NCI-H1105 (cell line): Measurements from ENCODE around the gene TXNRD1.
"Not testable (repeated sequence)": the region's sequence is repeated elsewhere in the genome, so short reads cannot be mapped to it uniquely, and the experiment has no call there.

Experiments used
- DNase-seq: peaks from one replicate; lab custom pipeline; 2025; lab: John Stamatoyannopoulos, UW

The TXNRD1 gene

DNA sequence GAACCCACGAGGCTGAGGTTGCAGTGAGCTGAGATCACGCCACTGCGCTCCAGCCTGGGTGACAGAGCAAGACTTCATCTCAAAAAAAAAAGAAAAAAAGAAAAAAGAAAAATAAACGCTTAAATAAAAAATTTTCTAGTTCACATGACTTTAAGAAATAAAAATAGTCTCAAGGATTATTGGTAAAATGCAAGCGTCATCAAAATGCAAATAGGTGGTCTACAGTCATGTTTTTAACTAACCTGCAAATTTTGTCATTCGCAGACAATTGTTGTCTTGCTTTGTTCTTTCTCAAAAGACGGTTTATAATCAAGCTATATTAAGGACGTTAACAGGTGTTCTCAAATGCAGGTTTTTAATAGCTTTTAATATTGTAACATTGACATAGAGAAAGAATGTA lies 22.4 kb downstream of the TXNRD1 start:
- DNase-seq = no peak

- no peak for DNase-seq
These were observed 27.1 kb downstream of the TXNRD1 start for GRCh38 chr12:104242546-104243206.

GRCh38 chr12:104243551-104243950 lies 28.0 kb downstream of the TXNRD1 start:
- DNase-seq = no peak

DNA sequence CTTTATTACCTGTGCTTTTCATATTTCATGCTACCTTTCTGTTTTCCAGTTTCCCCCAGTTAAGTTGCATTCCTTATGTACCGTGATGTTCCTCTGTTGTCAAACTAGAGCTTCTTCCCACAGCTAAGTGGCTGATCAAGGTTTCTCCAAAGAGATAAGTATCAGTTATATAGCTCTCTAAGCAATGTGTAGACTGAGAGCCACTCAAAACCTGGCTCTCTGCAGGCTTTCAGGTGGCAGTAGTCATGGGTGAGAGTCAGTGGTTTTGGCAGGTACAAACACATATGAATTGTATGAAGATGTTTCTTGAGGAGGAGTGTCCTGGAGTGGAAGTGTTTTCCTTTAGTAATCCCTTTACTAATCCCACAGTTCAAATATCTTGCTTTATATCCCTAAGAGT lies 28.4 kb downstream of the TXNRD1 start:
- no peak for DNase-seq

DNA sequence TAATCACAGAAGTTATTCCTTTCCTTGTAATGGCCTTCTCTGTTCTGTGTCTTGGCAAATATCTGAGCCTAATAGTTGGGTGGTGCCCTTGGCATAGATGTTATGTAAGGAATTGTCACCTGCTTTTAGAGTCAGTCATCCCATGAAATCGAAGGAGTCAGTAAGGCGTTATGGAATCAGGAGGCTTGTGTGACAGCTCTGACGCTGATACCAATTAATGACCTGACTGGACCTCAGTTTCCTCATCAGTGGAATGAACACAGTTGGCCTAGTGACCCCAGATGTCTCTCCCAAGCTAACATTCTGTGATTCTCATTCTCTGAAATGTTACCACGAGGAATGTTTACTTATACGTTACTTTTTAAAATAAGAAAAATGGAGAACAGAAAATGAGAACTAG lies 32.1 kb downstream of the TXNRD1 start:
- no peak for DNase-seq

DNA sequence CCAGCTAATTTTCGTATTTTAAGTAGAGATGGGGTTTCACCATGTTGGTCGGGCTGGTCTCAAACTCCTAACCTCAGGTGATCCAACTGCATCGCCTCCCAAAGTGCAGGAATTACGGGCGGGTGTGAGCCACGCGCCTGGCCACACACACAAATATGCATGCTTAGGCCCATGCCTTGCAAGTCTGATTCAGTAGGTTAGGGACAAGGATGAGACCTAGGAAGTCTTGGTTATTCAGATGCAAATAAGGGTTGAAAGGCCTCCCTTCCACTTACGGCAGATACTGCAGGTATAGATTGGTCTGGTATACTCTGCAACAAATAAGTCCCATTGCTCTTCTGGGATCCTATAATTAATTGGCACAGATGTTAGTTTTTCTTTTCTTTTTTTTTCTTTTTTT lies 32.9 kb downstream of the TXNRD1 start:
- DNase-seq = no peak

DNA sequence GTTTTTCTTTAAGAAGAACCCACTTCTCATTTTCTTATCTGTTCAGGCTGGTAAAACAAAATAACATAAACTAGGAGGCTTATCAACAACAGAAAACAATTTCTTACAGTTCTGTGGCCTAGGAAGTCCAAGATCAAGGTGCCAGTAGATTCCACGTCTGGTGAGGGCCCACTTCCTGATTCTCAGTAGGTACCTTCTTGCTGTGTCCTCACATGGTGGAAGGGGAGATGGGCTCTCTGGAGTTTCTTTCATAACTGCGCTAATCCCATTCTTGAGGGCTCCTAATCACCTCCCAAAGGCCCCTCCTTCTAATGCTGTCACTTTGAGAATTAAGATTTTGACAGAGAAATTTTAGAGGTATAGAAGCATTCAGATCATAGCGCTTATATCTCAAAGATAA lies 33.4 kb downstream of the TXNRD1 start:
- DNase-seq = no peak

GRCh38 chr12:104249898-104250297 lies 34.3 kb downstream of the TXNRD1 start:
- DNase-seq = no peak

- DNase-seq = no peak
These were observed 35.0 kb downstream of the TXNRD1 start for GRCh38 chr12:104250366-104251125.

DNA sequence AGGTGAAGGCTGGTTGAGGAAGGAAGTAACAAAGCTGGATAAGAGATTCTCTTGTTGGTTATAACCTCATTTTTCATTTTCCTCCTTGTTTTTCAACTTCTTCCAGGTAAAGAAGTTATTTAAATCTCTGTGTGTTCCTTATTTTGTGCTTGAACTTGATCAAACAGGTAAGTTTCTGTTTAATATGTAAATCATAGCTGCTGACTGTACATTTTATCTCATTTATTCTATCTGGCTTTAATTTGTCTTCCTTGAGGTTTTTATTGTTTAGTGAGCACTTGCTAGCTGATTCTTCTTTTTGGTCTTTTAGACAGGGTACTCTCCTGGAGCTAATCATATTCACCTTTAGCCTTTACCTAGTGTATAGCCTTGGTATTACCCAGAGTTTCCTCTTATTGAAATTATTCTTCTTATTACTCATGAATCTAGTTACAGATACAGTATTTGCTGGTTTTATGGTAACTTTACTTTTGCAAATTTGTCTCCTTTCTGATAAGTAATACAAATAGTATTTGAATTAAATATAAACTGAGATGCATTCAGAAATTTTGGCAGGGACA lies 42.4 kb downstream of the TXNRD1 start:
- no peak for DNase-seq

GRCh38 chr12:104258476-104259067 lies 43.0 kb downstream of the TXNRD1 start:
- DNase-seq = no peak

GRCh38 chr12:104263026-104263425 lies 47.4 kb downstream of the TXNRD1 start:
- DNase-seq = no peak

DNA sequence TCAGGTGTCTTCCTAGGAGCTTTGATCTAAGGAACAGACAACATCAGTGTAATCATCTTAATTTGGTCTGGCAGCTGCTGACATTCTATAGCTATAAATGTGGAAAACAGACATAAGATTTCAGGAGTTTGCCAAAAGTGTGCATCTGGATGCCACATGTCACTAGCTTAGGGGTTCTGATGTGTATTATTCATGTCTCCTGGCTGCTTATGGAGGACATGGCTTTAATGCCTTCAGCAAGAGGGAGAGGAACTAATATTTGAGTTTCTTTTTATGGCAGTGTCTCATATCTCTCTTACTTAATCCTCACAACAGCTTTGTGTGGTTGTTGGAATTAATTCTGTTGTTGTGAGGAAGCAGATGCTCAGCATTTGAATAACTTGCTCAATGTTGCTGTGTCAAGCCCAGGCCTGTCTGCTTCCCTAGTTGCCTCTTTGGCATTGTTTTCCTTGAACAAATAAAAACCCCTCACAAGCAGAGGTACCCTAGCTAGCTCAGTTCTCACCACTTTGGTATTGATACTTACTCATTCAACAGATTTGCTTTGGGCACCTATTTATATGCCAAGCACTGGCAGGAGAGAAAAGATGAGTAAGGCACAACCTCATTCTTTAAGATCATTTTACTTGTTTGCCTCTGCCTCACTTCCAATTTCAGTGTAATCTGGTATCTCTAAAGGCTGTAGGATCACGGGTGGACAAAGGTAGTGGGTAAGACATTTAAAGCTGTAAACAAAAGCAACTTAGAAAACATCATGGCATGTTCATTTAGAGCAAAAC lies 48.2 kb downstream of the TXNRD1 start:
- DNase-seq = peak; percentile 94

GRCh38 chr12:104265436-104265835 lies 49.9 kb downstream of the TXNRD1 start:
- not testable (repeated sequence) for DNase-seq

DNA sequence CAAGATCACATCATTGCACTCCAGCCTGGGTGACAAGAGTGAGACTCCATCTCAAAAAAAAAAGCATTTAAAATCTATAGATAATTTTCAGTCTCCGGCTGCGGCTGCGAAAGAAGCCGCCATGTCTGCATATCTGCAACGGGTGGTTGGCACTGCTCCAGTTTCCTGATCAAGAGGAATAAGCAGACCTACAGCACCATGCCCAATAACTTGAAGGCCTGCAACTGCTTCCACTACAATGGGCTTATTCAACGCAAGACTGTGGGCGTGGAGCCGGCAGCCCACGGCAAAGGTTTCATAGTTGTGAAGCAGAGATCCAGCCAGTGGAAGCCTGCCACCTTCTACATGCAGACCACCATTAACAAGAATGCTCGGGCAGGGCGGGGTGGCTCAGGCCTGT lies 57.4 kb downstream of the TXNRD1 start:
- no peak for DNase-seq

- DNase-seq = no peak
These were observed 57.9 kb downstream of the TXNRD1 start for GRCh38 chr12:104273503-104273902.

GRCh38 chr12:104274811-104275210 lies 59.2 kb downstream of the TXNRD1 start:
- no peak for DNase-seq

- no peak for DNase-seq
These were observed 60.1 kb downstream of the TXNRD1 start for GRCh38 chr12:104275689-104276088.

DNA sequence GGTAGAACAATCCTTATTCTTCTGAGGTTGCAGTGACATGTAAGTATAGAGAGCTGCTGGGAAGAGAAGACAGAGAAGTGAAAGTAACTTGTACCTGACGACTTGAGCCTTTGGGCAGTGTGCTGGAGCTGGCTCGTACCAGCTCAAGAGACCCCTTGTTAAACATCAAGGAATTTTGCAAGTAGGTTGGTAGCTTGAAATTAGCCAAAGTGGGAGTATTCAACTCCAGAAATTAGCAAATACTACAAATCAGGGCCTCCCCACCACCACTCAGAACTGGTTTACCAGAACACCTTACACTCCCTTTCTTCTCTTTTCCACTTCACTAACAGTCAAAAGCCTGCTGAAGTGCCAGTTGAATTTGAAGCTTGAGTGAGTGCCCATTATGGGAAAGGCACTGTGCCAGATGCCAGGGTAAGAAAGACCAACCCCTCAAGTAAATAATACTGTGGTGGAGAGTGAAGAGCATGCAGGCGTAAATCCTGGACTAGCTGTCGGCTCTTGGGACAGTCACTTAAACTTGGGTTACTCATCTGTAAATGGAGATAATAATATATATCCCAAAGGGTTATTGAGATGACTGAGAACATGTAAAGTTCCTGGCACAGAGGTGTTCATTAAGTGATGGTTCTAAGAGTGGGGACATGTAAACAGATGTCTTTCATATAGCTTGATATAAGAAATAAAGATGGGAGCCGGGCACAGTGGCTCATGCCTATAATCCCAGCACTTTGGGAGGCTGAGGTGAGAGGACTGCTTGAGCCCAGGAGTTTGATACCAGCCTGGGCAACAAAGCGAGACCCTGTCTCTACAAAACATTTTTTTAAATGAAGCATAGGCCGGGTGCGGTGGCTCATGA lies 60.9 kb downstream of the TXNRD1 start:
- DNase-seq = peak; percentile 93

GRCh38 chr12:104279164-104279563 lies 63.6 kb downstream of the TXNRD1 start:
- DNase-seq = no peak

GRCh38 chr12:104280111-104280510 lies 64.5 kb downstream of the TXNRD1 start:
- no peak for DNase-seq
